ENCODE data around the gene RBM41. TPM values are rescaled to one million over a fixed set of nuclear protein-coding genes. Genes with fewer than 3 reads are reported as not detected.
A peak's percentile ranks its signal among the peaks of the same experiment; 100 is the strongest.

RBM41 gene
- total and polyA plus RNA-seq, 10 donors, result 2.3 to 26.4 (median 18.4) TPM

- Histone ChIP-seq H3K4me1 (no peaks in the 10 kb centered on the region), H3K9me3 (no peaks in the 10 kb centered on the region), H3K27ac (no peak overlapping the region), H3K4me3 (no peak overlapping the region), H3K36me3 (no peaks in the 10 kb centered on the region), H3K27me3 (replicated peaks in 1 of 7) (peaks cover 0 to 13% (median 0%) of the 10 kb centered on the region in 7 donors)
- intact Hi-C loops (cut with DNase I; ENCODE audit: low total_unique reads), result no loop called here
- TF ChIP-seq CTCF (IDR thresholded peaks at IDR 0.05 in 8 of 11, conservative IDR thresholded peaks at IDR 0.05 in 3 of 11) (no peak), POLR2A (IDR thresholded peaks at IDR 0.05) (no peak), POLR2AphosphoS5 (IDR thresholded peaks at IDR 0.05) (no peak)
- DNase-seq, result peak; percentile 27
- WGBS, 5 donors, result 69 to 97% (median 91%) methylated on average over 6 of the region's 6 CpGs
These were observed 36.4 kb upstream of the RBM41 start for GRCh38 chrX:107154787-107155620.

DNA sequence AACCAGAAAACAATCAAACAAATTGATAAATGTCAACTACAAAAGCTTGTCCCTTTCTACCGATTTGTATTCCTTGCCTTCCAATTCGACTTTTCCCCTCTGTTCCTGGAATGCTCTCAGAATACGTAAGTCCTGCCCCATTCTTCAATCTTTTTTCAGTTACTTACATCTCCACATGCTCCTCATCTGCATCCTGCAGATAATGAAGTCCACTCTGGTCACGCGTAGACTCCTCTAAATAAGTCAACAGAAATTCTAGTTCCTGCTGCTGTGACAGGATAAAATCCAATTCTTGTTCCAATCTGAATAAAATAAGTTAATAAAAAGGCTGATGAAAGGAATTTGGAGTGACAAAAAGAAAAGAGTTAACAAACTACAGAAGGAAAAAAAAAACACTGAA lies 34.4 kb upstream of the RBM41 start:
- WGBS, 5 donors, result 76 to 88% (median 86%) methylated on average over 5 of the region's 5 CpGs

DNA sequence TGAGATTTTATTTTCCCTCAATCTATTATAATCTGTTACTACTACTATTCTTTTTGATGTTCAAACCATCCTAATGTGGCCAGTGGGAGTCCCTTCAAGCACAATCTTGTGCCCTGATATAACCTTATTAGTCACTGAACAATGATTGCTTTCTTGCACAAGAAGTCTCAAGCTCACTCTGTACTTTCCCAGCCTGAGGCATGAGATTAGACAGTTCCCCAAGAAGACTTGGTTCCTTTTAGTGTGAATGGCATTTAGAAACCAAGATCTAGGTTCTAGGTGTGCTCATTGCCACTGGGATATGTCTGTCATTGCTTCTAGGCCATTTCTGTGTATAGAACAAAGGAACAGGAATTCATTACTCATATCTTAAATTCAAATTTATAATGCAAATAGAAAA lies 28.0 kb upstream of the RBM41 start:
- no peak for DNase-seq
- H3K27me3 ChIP-seq (replicated peaks in 1 of 7), result peaks cover 0 to 4% (median 0%) of the 10 kb centered on the region in 7 donors
- H3K9me3 ChIP-seq, result no peaks in the 10 kb centered on the region
- H3K27ac ChIP-seq, result no peak overlapping the region
- TF ChIP-seq POLR2AphosphoS5 (IDR thresholded peaks at IDR 0.05) (no peak), CTCF (IDR thresholded peaks at IDR 0.05 in 8 of 11, conservative IDR thresholded peaks at IDR 0.05 in 3 of 11) (no peak), POLR2A (IDR thresholded peaks at IDR 0.05) (no peak)
- intact Hi-C loops (cut with DNase I; ENCODE audit: low total_unique reads), result no loop called here
- H3K4me1 ChIP-seq, result no peaks in the 10 kb centered on the region
- H3K36me3 ChIP-seq, result no peaks in the 10 kb centered on the region
- H3K4me3 ChIP-seq, result no peak overlapping the region

More for the DNA sequence above, 34.4 kb upstream of the RBM41 start:
- H3K27ac ChIP-seq, result no peak overlapping the region
- no peak overlapping the region for H3K4me3 ChIP-seq
- H3K27me3 ChIP-seq (replicated peaks in 1 of 7), result peaks cover 0 to 13% (median 0%) of the 10 kb centered on the region in 7 donors
- TF ChIP-seq CTCF (IDR thresholded peaks at IDR 0.05 in 8 of 11, conservative IDR thresholded peaks at IDR 0.05 in 3 of 11) (no peak), POLR2A (IDR thresholded peaks at IDR 0.05) (no peak), POLR2AphosphoS5 (IDR thresholded peaks at IDR 0.05) (no peak)
- no peaks in the 10 kb centered on the region for H3K4me1 ChIP-seq
- DNase-seq, result no peak
- intact Hi-C loops (cut with DNase I; ENCODE audit: low total_unique reads), result no loop called here
- H3K9me3 ChIP-seq, result no peaks in the 10 kb centered on the region
- H3K36me3 ChIP-seq, result no peaks in the 10 kb centered on the region

DNA sequence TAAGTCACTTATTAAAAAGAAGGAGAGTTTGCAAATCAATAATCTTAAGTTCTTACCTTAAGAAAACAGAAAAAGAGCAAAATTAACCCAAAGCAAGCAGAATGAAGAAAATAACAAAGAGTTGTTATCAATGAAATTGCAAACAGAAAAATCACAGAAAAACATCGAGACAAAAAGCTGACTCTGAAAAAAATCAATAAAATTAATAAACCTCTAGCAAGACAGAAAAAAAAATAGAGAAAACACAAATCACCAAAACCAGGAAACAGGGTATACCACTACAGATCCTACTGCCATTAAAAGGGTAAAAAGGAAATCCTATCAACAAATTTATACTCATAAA lies 17.3 kb upstream of the RBM41 start:
- H3K27ac ChIP-seq, result no peak overlapping the region
- no peaks in the 10 kb centered on the region for H3K36me3 ChIP-seq
- TF ChIP-seq POLR2AphosphoS5 (IDR thresholded peaks at IDR 0.05) (no peak), CTCF (IDR thresholded peaks at IDR 0.05 in 8 of 11, conservative IDR thresholded peaks at IDR 0.05 in 3 of 11) (no peak), POLR2A (IDR thresholded peaks at IDR 0.05) (no peak)
- H3K27me3 ChIP-seq (replicated peaks in 1 of 7), result no peaks in the 10 kb centered on the region
- intact Hi-C loops (cut with DNase I; ENCODE audit: low total_unique reads), result no loop called here
- no peak overlapping the region for H3K4me3 ChIP-seq
- no peaks in the 10 kb centered on the region for H3K9me3 ChIP-seq
- WGBS, 5 donors, result 56 to 100% (median 85%) methylated on average over 1 of the region's 1 CpG
- no peaks in the 10 kb centered on the region for H3K4me1 ChIP-seq
- no peak for DNase-seq
